GM19035 (cell line): ENCODE results near the gene ROM1.
"Not testable (repeated sequence)": the region's sequence is repeated elsewhere in the genome, so short reads cannot be mapped to it uniquely, and the experiment has no call there.

Source experiments
- ATAC-seq: cut with Tn5 transposase; IDR thresholded peaks from one replicate; pipeline ENCODE4 v1.9.1; 2021; ENCODE audit not compliant: unreplicated experiment

ROM1 gene

DNA sequence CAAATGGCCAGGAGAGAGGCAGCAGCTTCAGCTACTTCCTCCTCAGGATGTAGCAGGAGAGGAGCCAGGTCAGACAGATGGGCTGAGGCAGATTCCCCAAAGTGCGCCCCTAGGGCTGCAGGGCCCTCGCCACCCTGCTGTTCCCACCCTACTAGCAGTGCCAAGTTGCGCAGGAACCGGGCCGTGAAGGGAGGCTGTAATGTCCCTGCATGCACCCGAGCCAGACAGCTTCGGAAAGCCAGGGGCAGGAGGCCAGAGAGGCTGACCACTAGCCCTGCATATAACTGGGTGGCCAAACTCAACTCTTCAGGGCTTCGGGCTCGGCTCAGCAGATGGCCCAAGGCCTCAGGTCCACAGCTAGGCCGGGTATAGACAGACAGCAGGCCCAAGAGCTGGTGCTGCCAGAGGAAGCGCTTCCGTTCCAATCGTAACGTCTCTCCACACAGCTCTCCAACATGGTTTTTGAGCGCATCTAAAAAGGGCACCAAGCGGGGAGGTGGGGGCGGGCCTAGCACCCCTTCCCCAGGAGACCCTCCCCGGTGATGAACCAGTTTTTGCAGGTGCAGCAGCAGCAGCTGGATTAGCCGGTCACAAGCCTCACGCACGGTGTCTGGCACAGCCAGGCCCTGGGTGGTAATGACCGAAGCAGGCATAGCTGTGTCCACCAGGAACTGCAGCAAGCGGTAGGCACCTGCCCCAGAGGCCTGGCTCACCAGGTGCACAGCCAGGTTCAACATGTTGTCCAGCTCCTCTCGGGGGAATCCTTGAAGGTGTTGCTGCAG lies 35.3 kb downstream of the ROM1 start:
- no peak for ATAC-seq

DNA sequence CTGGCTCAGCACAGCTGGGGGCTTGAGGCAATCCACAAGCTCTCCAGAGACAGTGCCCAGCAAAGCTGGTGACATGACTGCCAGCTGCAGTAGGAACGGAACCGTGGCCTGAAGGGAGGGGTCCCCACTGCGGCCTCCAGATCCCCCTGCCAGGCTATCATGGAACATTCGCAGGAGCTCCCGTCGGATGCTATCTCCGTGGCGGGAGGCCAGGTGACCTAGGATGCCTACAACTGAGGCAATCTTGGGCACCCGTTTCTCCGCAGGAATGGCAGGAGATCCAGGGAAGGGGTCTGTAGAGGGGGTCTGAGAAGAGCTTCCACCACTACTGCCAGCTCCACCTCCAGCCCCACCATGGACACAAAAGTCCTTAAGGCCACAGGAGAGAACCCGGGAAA lies 35.9 kb downstream of the ROM1 start:
- ATAC-seq: no peak

DNA sequence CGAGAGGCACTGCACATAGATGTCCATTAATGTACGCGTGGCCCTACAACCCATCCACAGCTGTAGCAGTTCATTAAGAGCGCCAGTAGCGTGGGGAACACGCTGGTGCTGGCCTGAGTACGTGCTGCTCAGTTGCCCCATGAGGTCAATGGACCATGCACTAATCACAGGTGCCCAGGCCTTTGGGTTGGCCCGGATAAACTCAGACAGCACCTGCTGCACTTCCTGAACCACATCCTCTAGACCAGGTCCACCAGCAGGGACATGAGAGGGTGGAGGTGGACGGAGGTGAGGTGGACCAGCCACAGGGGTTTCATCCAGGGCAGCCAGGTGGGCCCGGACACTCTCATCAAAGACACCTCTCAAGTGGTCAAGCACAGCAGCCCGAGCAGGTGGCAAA lies 36.4 kb downstream of the ROM1 start:
- ATAC-seq: no peak

DNA sequence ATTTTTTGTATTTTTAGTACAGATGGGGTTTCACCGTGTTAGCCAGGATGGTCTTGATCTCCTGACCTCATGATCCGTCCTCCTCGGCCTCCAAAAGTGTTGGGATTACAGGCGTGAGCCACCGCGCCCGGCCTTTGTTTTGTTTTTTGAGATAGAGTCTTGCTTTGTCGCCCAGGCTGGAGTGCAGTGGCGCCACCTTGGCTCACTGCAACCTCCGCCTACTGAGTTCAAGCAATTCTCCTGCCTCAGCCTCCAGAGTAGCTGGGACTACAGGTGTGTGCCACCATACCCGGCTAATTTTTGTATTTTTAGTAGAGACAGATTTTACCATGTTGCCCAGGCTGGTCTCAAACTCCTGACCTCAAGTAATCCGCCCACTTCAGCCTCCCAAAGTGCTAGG lies 37.2 kb downstream of the ROM1 start:
- ATAC-seq: not testable (repeated sequence)

DNA sequence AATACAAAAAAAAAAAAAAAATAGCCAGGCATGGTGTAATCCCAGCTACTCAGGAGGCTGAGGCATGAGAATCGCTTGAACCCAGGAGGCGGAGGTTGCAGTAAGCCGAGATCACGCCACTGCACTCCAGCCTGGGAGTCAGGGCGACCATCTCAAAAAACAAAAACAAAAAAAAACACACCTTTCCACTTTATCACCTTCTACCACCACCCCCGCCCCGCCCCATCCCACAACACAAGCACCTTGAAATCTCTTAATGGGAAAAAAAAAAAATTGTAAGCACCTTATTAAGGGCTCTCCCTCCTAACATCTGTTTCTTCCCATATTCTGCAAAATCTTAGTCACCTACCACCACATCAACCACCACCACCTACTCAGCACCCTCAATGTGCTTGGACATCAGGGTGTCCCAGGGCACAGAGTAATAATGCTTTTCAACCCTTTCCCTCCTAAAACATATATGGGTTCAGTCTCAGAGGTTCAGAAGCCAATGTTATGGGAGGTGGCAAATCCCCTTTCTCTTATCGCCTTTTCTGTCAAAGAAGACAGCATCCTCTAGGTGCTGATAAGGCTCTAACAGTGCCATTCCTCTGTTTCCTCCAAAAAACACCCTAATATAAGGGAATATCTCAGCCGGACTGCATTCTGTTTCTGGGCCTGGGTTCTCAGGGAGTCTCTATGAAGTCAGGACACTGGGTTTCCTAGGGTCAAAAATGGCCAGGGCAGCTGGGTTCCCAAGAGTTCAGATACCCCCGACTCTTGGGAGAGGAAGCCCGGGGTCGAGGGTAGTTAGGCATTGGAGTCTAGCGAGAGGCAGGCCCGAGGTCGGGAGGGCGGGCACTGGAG lies 39.3 kb downstream of the ROM1 start:
- ATAC-seq: peak; percentile 35

DNA sequence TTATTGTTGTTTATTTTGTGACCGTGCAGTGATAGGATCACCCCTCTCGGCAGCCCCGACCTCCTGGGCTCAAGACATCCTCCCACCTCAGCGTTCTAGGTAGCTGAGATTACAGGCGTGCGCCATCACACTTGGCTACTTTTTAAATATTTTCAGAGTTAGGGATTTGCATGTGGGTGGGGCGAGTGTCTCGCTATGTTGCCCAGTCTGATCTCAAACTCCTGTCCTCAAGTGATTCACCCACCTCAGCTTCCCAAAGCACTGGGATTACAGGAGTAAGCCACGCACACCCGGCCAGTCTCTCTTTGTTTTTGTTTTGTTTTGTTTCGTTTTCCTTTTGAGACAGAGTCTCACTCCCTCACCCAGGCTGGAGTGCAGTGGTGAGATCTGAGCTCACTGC lies 41.2 kb downstream of the ROM1 start:
- ATAC-seq: no peak

DNA sequence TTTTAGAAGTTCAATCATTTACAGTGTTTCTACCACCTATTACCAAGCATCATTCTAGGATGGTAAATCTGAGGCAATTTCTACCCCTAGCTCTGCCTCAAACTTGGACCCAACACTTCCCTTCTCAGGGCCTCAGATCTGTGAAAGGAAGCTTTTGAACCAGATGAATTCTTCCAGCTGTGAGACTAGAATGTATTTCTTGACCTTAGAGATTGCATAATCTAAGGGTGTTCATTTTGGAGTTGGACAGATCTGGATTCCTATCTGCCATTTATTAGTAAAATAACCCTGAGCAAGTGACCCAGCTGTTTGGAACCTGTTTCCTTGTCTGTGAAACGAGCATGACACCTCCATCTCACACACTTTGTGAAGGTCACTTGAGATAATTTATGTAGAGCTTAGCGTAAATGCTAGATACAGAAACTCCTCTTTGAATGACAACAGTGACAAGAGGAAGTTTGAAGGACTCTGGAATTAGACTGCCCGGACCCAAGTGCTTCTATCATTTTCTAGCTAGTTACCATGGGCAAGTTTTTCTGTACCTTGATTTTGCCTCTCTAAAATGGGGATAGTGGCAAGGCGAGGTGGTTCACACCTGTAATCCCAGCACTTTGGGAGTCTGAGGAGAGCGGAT lies 43.9 kb downstream of the ROM1 start:
- ATAC-seq: no peak

DNA sequence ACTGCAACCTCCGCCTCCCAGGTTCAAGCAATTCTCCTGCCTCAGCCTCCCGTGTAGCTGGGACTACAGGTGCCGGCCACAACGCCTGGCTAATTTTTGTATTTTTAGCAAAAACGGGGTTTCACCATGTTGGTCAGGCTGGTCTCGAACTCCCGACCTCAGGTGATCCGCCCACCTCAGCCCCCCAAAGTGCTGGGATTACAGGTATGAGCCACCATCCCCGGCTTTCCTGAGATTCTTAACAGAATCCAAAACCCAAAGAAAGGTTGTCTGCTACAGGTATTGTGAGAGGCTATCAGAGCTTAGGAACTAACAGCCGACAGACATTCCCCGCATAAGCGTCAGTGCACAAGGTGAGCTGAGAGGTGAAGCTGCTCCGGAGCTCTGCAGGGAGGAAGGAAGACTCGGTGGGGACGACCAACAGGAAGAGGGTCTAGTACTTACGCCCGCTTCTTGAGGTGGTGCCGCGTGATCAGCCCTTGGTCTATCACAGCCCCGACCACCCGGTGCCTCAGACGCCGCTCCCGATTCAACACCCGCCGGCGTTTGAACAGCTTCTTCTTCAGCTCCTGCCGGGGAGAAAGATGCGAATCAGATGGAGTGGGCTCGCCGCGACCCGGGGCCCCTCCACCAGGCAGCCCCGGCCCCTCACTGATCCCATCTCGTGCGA lies 51.5 kb downstream of the ROM1 start:
- peak; percentile 23 for ATAC-seq
